Activated naive CD8-positive, alpha-beta T cell treated with anti-CD3 and anti-CD28 coated beads, Interleukin-2, amount 10 ng/mL, durations not matched to agents 7 days and 5 days (primary cell): Measurements from ENCODE around the gene COQ5. TPM values are rescaled to one million over a fixed set of nuclear protein-coding genes. Genes with fewer than 3 reads are reported as not detected.
A peak's percentile ranks its signal among the peaks of the same experiment; 100 is the strongest.
"Not testable (repeated sequence)": the region's sequence is repeated elsewhere in the genome, so short reads cannot be mapped to it uniquely, and the experiment has no call there.

ENCODE experiments used
- ATAC-seq: fragments of 150-1000 bp; cut with Tn5 transposase; one replicate; pipeline ENCODE4 v1.10.0; 2021; ENCODE audit warnings: low read depth, moderate library complexity
- POLR2A ChIA-PET: fragments of 350-600 bp; sonication (Branson Sonifier 250); formaldehyde crosslinking; loops from one replicate; lab custom pipeline; 2021; ENCODE audit warnings: antibody characterized with exemption; lab: Charles Lee
- DNase-seq: peaks from one replicate; pipeline ENCODE4 v3.0.0; 2021
- H3K27ac Mint-ChIP-seq: one replicate; pipeline ENCODE4 v1.8.0; 2022; ENCODE audit warnings: mild to moderate bottlenecking, mixed read lengths
- H3K27me3 Mint-ChIP-seq: one replicate; pipeline ENCODE4 v1.8.0; 2022; ENCODE audit warnings: mild to moderate bottlenecking, moderate library complexity, mixed read lengths
- H3K36me3 Mint-ChIP-seq: one replicate; pipeline ENCODE4 v1.8.0; 2021; ENCODE audit warnings: mild to moderate bottlenecking, mixed read lengths
- H3K4me1 Mint-ChIP-seq: one replicate; pipeline ENCODE4 v1.8.0; 2021; ENCODE audit warnings: mixed read lengths
- H3K4me3 Mint-ChIP-seq: one replicate; pipeline ENCODE4 v1.8.0; 2022; ENCODE audit warnings: mild to moderate bottlenecking, moderate library complexity, mixed read lengths
- H3K9me3 Mint-ChIP-seq: one replicate; pipeline ENCODE4 v1.8.0; 2021; ENCODE audit warnings: mixed read lengths
- total RNA-seq, 2 experiments: library from RNA; stranded (reverse); gene quantifications; one replicate each; pipeline ENCODE4 v1.2.3, GENCODE V29; 2021

Gene COQ5
- total RNA-seq, 2 experiments from 2014 or later = 24.6 to 25.2 TPM

GRCh38 chr12:120538281-120539156 lies 9.6 kb upstream of the COQ5 start:
- peaks cover 47% of the 10 kb centered on the region for H3K4me1 Mint-ChIP-seq
- H3K27me3 Mint-ChIP-seq = no peaks in the 10 kb centered on the region
- ATAC-seq (no peak), DNase-seq (no peak)
- H3K4me3 Mint-ChIP-seq = peak overlapping the region; percentile 92
- H3K36me3 Mint-ChIP-seq = peaks cover 15% of the 10 kb centered on the region
- H3K27ac Mint-ChIP-seq = peak overlapping the region; percentile 82
- POLR2A ChIA-PET = interaction anchor here (1.4 to 1.5 kb wide), 2 partner anchors 10 to 70 kb away, joined by 4 to 8 read pairs; partner anchors contain the start of gene COQ5
- no peaks in the 10 kb centered on the region for H3K9me3 Mint-ChIP-seq

- DNase-seq = no peak
- Mint-ChIP-seq H3K9me3 (no peaks in the 10 kb centered on the region), H3K27ac (peak overlapping the region; percentile 82), H3K27me3 (no peaks in the 10 kb centered on the region), H3K4me1 (peaks cover 49% of the 10 kb centered on the region), H3K4me3 (peak overlapping the region; percentile 92), H3K36me3 (peaks cover 15% of the 10 kb centered on the region)
- POLR2A ChIA-PET = interaction anchor here (0.6 to 1.5 kb wide), 2 partner anchors 9 to 41 kb away, joined by 3 to 8 read pairs; partner anchors contain the start of gene COQ5
- ATAC-seq = no peak
Measured at GRCh38 chr12:120537856-120538220, 8.9 kb upstream of the COQ5 start.

GRCh38 chr12:120536064-120536791 lies 7.3 kb upstream of the COQ5 start:
- Mint-ChIP-seq H3K36me3 (peaks cover 15% of the 10 kb centered on the region), H3K9me3 (no peaks in the 10 kb centered on the region), H3K27me3 (no peaks in the 10 kb centered on the region), H3K4me1 (peaks cover 52% of the 10 kb centered on the region), H3K27ac (peak overlapping the region; percentile 71), H3K4me3 (peak overlapping the region; percentile 92)
- ATAC-seq = peak; percentile 37
- DNase-seq = no peak
- POLR2A ChIA-PET = interaction anchor here (0.8 to 2.5 kb wide), 5 partner anchors 26 to 335 kb away, joined by 3 to 11 read pairs (median 6); partner anchors contain the start of genes POP5, RNU4-2, RPLP0 and SRSF9

- peaks cover 8% of the 10 kb centered on the region for H3K36me3 Mint-ChIP-seq
- peak overlapping the region; percentile 88 for H3K27ac Mint-ChIP-seq
- H3K27me3 Mint-ChIP-seq = no peaks in the 10 kb centered on the region
- ATAC-seq (peak; percentile 55), DNase-seq (peak; percentile 75)
- peaks cover 47% of the 10 kb centered on the region for H3K4me1 Mint-ChIP-seq
- POLR2A ChIA-PET = interaction anchor here (0.7 to 2.5 kb wide), 5 partner anchors 45 to 97 kb away, joined by 3 to 11 read pairs (median 6); partner anchors contain the start of genes COX6A1, POP5 and SRSF9
- H3K4me3 Mint-ChIP-seq = peak overlapping the region; percentile 92
- H3K9me3 Mint-ChIP-seq = no peaks in the 10 kb centered on the region
Measured at GRCh38 chr12:120534703-120535655, 6.0 kb upstream of the COQ5 start.

GRCh38 chr12:120534203-120534702 lies 5.3 kb upstream of the COQ5 start, which contains the start of gene RNF10:
Gene RNF10 (plus strand): TSS chr12:120534356. CDS start chr12:120534812, 456 bp downstream.
- Mint-ChIP-seq H3K4me1 (peaks cover 47% of the 10 kb centered on the region), H3K27ac (peak within 1 kb of the TSS; percentile 88), H3K27me3 (no peaks in the 10 kb centered on the region), H3K9me3 (no peaks in the 10 kb centered on the region), H3K36me3 (peaks cover 5% of the 10 kb centered on the region), H3K4me3 (peak within 1 kb of the TSS; percentile 92)
- DNase-seq (peak; percentile 75), ATAC-seq (peak; percentile 66)
- POLR2A ChIA-PET = interaction anchor here (0.7 to 2.5 kb wide), 5 partner anchors 46 to 96 kb away, joined by 3 to 11 read pairs (median 6); partner anchors contain the start of genes COX6A1, POP5 and SRSF9

GRCh38 chr12:120532701-120533238 lies 3.8 kb upstream of the COQ5 start:
- H3K4me3 Mint-ChIP-seq = no peak overlapping the region
- no peak for DNase-seq
- peak overlapping the region; percentile 37 for H3K27ac Mint-ChIP-seq

GRCh38 chr12:120530418-120530761 lies 1.4 kb upstream of the COQ5 start:
- H3K27me3 Mint-ChIP-seq, DNase-seq, H3K36me3 Mint-ChIP-seq, ATAC-seq, H3K9me3 Mint-ChIP-seq: not testable (repeated sequence)
- H3K4me3 Mint-ChIP-seq = peak overlapping the region; percentile 100
- H3K4me1 Mint-ChIP-seq = peaks cover 19% of the 10 kb centered on the region
- POLR2A ChIA-PET = interaction anchor here (0.6 to 1.9 kb wide), 2 partner anchors 41 to 238 kb away, joined by 3 to 13 read pairs; partner anchors contain the start of genes RNU4-1 and RNU4-2
- peak overlapping the region; percentile 99 for H3K27ac Mint-ChIP-seq

More at GRCh38 chr12:120532701-120533238, 3.8 kb upstream of the COQ5 start:
- Mint-ChIP-seq H3K9me3 (no peaks in the 10 kb centered on the region), H3K4me1 (peaks cover 34% of the 10 kb centered on the region), H3K36me3 (peaks cover 4% of the 10 kb centered on the region), H3K27me3 (no peaks in the 10 kb centered on the region)
- POLR2A ChIA-PET = interaction anchor here (0.7 to 1.0 kb wide), 2 partner anchors 62 to 242 kb away, joined by 3 read pairs; no protein-coding TSS in a partner anchor
- ATAC-seq = no peak

- Mint-ChIP-seq H3K9me3 (no peaks in the 10 kb centered on the region), H3K4me3 (peak overlapping the region; percentile 100), H3K36me3 (peaks cover 6% of the 10 kb centered on the region), H3K4me1 (peaks cover 19% of the 10 kb centered on the region), H3K27ac (peak overlapping the region; percentile 99), H3K27me3 (no peaks in the 10 kb centered on the region)
- POLR2A ChIA-PET = interaction anchor here (0.6 to 1.9 kb wide), 5 partner anchors 29 to 949 kb away, joined by 3 to 13 read pairs (median 3); partner anchors contain the start of genes RNU4-1 and RNU4-2
- no peak for ATAC-seq
- DNase-seq = no peak
Measured at GRCh38 chr12:120529641-120530417, 871 bp upstream of the COQ5 start.

- DNase-seq = no peak
- no peak for ATAC-seq
- H3K4me1 Mint-ChIP-seq = peaks cover 3% of the 10 kb centered on the region
- H3K36me3 Mint-ChIP-seq = peaks cover 6% of the 10 kb centered on the region
- no peak overlapping the region for H3K27ac Mint-ChIP-seq
- POLR2A ChIA-PET = no interaction called here
- no peak overlapping the region for H3K4me3 Mint-ChIP-seq
- H3K9me3 Mint-ChIP-seq = no peaks in the 10 kb centered on the region
- no peaks in the 10 kb centered on the region for H3K27me3 Mint-ChIP-seq
Measured at GRCh38 chr12:120522568-120522967, 6.4 kb downstream of the COQ5 start.

- H3K27ac Mint-ChIP-seq, ATAC-seq, H3K4me3 Mint-ChIP-seq, H3K4me1 Mint-ChIP-seq, H3K9me3 Mint-ChIP-seq, DNase-seq, POLR2A ChIA-PET, H3K27me3 Mint-ChIP-seq: not testable (repeated sequence)
- peaks cover 12% of the 10 kb centered on the region for H3K36me3 Mint-ChIP-seq
Measured at GRCh38 chr12:120519324-120519723, 9.6 kb downstream of the COQ5 start.

GRCh38 chr12:120515496-120515895 lies 13.5 kb downstream of the COQ5 start:
- POLR2A ChIA-PET = no interaction called here
- no peaks in the 10 kb centered on the region for H3K27me3 Mint-ChIP-seq
- H3K9me3 Mint-ChIP-seq = no peaks in the 10 kb centered on the region
- DNase-seq (no peak), ATAC-seq (no peak)
- H3K4me1 Mint-ChIP-seq = no peaks in the 10 kb centered on the region
- H3K27ac Mint-ChIP-seq = no peak overlapping the region
- no peak overlapping the region for H3K4me3 Mint-ChIP-seq
- peaks cover 14% of the 10 kb centered on the region for H3K36me3 Mint-ChIP-seq
